Activated CD8-positive, alpha-beta memory T cell treated with anti-CD3 and anti-CD28 coated beads for 1 hour (primary cell): ENCODE results near the gene PPIC.

ENCODE experiments used
- DNase-seq, 2 donors: peaks; one replicate each; pipeline ENCODE4 v3.0.0-alpha.2; 2020; ENCODE audit warnings: low read depth in 1 of 2; ENCODE audit errors: extremely low read depth in 1 of 2

The PPIC gene

GRCh38 chr5:123036391-123037103 lies at the start of gene PPIC:
Gene PPIC, minus strand, starts transcription at chr5:123036725. Its CDS starts 100 bp downstream, at chr5:123036625.
- no peak for DNase-seq

DNA sequence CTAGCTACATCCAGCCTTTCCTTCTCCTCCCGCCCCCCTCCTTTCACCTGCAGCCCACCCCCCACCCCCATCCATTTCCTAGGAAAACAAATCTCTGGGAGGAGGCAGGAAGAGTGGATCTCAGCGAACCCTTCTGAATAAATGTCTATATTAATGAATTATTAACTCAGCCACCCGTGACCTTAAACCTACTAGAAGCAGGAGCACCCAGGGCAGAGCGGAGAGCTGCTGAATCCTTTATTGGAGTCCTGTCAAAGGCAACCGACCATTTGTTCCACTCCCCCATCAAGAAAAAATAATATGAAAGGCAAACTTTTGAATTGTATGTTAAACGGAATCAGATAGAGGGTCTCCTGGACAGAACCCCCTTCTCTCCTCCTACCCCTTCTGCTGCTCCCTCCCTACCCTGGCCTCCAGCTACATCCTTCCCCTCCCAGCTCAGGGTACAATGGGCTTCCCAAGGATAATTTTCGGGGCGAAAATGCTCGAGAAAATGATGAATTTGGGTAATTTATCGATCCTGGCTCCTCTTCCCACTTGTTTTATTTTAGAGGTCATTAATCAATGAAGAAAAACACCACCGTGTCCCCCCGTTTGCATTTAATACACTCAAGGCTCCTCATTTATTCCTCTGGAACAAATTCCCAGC lies 49.2 kb upstream of the PPIC start:
- no peak for DNase-seq

DNA sequence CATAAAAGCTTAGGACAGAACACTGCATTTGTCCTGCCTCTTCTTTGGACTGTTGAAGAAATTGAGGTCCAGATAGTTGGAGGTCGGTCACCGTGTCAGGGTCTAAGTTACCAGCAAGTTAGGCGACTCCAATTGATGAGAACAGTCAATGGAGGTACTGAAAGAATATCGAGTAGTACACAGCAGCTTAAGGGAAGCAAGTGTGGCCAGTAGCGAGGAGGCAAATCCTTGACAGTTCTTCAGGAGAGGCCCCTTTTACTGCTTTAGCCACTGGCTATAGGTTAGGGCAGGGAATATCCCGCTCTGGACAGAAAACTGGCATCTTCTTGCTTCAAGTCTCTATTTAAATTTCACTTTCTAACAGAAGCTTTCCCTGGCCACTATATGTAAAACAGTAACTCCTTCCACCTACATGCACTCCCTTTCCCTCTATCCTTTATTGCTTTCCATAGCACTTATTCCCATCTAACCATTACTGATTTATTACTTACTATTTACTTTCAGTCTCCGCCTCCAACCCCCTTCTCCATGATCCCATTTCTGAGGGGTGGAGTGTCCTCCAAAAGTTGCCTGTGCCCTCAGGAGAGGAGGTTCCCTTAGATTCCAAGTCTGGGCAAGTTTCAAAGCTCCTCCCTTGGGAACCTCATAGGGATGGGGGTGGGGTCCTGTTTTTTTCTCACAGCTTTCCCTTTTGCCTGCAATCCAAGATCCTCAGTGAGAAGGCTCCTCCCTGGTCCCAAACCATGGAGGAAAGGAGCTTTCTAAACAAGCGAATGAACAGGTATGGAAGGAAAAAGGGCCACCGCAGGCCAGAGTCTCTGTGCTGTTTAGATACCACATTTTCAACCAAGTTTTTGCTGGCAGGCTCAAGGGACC lies 48.4 kb upstream of the PPIC start:
- DNase-seq = no peak

GRCh38 chr5:123083298-123083697 lies 46.8 kb upstream of the PPIC start:
- no peak for DNase-seq

DNA sequence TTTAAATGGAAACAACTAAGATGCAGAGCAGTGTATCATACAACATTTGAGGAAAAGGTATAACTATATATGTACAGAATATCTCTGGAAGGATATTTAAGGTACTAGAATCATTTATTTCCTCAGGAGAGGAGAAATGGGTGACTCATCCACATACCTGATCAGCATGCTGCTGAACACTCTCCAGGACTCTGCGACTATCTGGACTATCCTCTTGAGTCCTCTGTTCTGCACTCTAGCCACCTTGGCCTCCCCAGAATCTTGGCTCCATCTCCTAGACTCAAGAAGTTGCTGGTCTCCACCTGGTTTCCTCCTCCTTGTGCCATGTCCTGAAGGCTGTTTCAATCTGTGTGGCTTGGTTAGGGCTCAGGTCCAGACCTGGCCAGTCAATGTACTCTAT lies 43.7 kb upstream of the PPIC start:
- DNase-seq = no peak

GRCh38 chr5:123075521-123076163 lies 39.1 kb upstream of the PPIC start:
- DNase-seq = no peak

DNA sequence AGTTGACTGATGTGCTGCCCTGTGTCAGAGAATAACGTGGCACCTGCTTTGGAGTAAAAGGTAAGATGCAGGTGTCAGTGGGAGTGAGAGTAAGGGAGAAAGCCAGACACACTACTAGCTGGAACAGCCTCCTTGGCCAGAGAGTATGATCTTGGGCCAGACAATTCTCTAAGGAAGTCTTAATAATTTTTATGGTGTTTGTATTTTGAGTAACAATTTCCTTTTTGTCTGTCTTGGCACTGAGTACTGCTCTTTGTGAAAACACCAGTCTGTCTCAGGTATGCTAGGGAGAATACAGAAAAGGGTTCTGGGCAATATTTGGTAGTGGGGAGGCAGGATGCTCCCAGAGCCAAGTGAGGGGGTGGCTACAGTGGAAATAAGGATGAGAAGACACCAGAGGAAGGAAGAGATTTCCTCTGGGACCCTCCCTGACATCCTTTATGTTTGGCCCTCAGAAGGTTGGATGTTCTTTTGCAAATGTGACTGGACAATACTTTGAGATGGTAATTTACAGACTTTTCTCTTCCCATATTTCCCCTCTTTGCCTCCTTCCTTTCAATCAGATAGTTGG lies 31.9 kb upstream of the PPIC start:
- DNase-seq = no peak

DNA sequence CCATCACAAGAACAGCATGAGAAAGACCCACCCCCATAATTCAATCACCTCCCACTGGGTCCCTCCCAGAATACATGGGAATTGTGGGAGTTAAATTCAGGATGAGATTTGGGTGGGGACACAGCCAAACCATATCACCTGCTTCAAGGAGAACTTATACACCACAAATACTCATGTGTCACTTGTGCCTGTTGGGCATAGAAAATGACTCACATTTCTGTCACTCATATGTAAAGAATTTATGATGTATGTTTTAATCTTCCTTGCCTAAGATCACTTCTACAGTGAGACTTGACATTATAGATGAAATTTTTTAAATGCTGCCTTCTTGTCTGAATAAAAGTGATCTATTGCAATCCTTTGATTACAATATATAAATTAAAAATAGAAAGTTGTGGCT lies 29.5 kb upstream of the PPIC start:
- no peak for DNase-seq

- DNase-seq = no peak
Measured at GRCh38 chr5:123059455-123059854, 22.9 kb upstream of the PPIC start.

- DNase-seq = no peak
Measured at GRCh38 chr5:123051206-123051605, 14.7 kb upstream of the PPIC start.

DNA sequence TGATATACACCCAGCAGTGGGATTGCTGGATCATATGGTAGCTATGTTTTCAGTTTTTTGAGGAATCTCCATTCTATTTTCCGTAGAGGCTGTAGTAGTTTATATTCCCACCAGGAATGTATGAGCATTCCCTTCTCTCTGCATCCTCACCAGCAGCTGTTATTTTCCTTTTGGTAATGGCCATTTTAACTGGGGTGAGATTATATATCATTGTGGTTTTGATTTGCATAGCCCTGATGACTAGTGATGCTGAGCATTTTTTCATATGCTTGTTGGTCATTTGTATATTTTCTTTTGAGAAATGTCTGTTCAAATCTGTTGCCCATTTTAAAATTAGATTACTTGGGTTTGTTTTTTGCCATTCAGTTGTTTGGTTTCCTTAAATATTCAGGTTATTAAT lies 11.2 kb upstream of the PPIC start:
- DNase-seq = no peak

DNA sequence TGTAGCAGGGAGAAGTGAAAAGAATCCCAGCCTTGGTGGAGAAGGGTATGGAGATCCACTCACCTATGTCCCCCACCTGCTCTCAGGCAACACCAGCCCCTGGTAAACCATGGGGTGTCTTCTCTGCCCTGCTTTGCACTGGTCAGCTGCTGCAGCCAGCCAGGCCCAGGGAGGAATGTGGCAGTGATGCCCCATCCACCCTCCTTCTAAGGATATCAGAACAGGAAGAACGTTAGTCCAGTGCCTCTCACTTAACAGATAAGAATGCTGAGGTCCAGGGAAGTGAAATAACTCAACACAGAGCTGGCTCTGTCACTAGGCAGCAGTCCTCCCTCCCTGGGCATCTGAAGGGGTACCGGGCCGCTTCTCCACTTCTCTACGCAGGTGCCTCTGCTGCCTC lies 9.7 kb upstream of the PPIC start:
- no peak for DNase-seq

DNA sequence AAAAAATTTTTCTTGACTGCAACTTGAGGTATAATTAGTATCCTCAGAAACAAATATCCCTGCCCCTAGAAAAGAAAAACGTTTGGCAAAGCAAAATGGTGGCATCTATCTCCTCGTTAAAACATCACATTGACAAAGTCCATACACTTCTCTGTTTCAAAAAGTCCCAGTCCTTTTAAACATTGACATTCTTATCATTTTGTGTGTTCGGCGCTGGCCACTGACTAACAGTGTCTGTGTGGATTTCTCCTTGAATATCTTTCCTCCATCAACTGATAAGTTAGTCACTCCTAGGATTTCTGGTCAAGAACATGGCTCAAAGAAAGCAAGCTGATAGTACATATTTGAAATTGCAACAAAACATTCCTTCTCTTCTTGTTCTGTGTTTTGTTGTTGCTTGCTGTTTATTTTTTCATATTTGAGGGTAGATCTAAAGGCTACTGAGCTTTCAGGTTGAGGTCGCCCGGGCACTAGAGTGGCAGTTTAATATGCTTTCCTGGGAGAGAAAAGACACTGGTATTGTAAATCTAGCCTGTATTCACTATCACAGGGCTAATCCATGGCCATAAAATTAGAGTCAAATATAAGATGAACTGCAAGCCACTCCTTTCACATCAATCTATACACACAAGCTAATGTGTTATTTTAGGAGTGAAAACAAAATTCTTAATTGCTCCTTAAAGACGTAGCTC lies 8.5 kb upstream of the PPIC start:
- DNase-seq = no peak

DNA sequence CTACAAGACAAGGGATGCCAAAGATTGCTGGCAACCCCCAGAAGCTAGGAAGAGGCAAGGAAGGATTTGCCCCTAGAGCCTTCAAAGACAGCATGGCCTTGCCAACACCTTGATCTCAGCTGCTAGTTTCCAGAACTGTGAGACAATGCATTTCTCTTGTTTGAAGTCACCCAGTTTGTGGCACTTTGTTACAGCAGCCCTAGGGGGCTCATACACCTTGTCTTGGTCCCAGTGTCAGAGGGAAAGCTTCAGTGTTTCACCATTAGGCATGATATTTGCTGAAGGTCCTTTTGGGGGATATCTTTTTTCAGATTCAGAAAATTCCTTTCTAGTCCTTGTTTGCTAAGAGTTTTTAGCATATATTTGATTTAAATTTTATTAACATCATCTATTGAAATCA lies 3.1 kb upstream of the PPIC start:
- no peak for DNase-seq

GRCh38 chr5:123037104-123037418 lies 536 bp upstream of the PPIC start:
- DNase-seq = no peak

- no peak for DNase-seq
Measured at GRCh38 chr5:123035918-123036390, 571 bp downstream of the PPIC start.

DNA sequence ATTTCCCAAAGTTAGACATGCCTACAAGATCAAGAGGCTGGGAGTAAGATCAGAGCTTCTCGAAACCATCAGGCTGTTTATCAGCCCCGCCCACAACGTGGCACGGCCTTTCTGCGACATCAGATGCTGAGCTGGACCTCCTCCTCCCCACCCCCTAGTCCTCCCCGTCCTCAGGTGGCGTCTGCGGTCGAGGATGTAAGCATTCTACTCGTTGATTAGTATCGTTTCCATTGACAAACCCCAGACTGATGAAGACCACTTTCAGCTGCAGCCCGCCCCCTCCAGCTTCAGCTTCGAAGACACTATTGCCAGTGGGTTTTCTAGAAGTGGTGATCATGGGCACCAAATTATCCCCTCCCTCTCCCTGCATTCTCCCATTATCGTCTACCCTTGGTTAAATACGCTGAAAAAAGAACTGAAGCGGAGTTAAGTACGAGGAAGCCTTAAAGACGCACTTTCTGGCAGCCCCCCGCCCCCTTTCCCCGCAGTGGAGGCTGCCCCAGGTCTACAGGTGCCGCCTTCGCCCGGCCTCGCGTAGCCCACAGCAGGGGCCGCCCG lies 1.1 kb downstream of the PPIC start:
- no peak for DNase-seq

DNA sequence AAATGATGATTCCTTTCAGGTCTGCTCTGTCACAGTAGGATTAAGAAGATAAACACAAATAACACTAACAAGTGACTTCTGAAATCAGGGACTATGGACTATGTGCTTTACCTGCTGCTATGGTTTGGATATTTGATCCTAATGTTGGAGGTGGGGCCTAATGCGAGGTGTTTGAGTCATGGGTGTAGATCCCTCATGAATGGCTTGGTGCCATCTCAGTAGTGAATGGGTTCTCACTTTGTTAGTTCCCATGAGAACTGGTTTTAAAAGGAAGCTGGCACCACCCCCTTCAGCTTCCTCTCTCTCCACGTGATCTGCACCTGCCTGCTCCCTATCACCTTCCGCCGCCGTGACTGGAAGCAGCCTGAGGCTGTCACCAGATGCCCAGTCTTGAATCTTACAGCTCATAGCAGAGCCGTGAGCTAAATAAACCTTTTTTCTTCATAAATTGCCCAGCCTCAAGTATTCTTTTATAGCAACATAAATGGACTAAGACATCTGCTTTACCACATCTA lies 3.3 kb downstream of the PPIC start:
- DNase-seq = no peak

- DNase-seq = no peak
Measured at GRCh38 chr5:123028222-123028621, 8.3 kb downstream of the PPIC start.

DNA sequence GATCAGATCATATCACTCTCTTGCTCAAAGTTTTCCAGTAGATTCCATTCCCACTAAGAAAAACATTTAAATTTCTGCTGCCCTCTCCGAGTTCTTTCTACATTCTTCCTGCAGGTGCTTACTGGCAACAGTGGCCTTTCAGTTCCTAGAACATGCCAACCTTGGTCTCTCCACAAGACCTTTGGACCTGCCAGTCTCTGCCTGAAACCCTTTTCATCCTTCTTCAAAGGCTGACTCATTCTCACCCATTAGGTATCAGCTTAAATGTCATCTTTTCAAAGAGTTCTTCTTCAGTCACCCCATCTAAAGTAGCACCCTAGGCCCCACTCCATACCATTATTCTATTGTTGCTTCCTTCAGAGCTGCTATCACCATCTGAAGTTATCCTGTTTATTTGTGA lies 21.8 kb downstream of the PPIC start:
- no peak for DNase-seq
